Measurements from ENCODE around the gene MYBPHL. TPM values are rescaled to one million over a fixed set of nuclear protein-coding genes. Genes with fewer than 3 reads are reported as not detected.

The MYBPHL gene
- total RNA-seq, 4 donors from 2014 or later, result not detected

DNA sequence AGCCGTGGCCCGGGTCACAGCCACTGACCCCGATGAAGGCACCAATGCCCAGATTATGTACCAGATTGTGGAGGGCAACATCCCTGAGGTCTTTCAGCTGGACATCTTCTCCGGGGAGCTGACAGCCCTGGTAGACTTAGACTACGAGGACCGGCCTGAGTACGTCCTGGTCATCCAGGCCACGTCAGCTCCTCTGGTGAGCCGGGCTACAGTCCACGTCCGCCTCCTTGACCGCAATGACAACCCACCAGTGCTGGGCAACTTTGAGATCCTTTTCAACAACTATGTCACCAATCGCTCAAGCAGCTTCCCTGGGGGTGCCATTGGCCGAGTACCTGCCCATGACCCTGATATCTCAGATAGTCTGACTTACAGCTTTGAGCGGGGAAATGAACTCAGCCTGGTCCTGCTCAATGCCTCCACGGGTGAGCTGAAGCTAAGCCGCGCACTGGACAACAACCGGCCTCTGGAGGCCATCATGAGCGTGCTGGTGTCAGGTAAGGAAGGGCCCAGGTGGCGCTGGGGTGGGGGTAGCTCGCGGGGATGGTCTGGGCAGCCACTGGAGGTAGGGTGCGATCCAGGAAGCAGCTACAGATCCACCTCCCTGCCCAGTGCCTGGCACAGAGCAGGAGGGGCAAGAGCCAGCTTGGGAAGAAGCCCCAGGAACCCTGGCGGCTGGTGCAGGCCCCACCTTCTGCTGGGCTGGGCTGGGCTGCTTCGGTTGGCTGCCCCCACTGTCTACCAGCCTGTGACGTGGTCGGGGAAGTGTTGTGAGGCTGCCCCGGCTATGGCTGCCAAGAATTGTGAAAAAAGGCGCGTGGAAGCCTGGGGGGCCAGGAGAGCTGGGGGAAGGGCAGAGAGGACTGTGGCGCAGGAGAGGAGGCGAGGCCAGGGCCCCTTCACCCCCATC, 53.7 kb downstream of the MYBPHL start:
- H3K4me1 ChIP-seq, result peaks cover 29 to 70% (median 54%) of the 10 kb centered on the region in 4 donors
- H3K27me3 ChIP-seq, result no peaks in the 10 kb centered on the region
- H3K9me3 ChIP-seq, result no peaks in the 10 kb centered on the region
- no peaks in the 10 kb centered on the region for H3K36me3 ChIP-seq
- H3K4me3 ChIP-seq, result peak overlapping the region; percentile 29 to 45 (median 34)
- no peak for DNase-seq (ENCODE audit: extremely low spot score)
- TF ChIP-seq POLR2AphosphoS5 (IDR thresholded peaks at IDR 0.05) (peak; percentile 18 to 48), EP300 (IDR thresholded peaks at IDR 0.05) (no peak)
- WGBS, result 71% methylated on average over 16 of the region's 33 CpGs
- H3K27ac ChIP-seq (replicated peaks in 1 of 4), result peak overlapping the region; percentile 86 to 90 (median 89)
- intact Hi-C loops (cut with DNase I), result no loop called here

- H3K27ac ChIP-seq (replicated peaks in 1 of 4), result peak overlapping the region in 3 of 4 donors; percentile 86 to 90 (median 90)
- 98% methylated on average over 31 of the region's 31 CpGs for WGBS
- intact Hi-C loops (cut with DNase I), result no loop called here
These were observed 54.5 kb downstream of the MYBPHL start for GRCh38 chr1:109252167-109252892.

DNA sequence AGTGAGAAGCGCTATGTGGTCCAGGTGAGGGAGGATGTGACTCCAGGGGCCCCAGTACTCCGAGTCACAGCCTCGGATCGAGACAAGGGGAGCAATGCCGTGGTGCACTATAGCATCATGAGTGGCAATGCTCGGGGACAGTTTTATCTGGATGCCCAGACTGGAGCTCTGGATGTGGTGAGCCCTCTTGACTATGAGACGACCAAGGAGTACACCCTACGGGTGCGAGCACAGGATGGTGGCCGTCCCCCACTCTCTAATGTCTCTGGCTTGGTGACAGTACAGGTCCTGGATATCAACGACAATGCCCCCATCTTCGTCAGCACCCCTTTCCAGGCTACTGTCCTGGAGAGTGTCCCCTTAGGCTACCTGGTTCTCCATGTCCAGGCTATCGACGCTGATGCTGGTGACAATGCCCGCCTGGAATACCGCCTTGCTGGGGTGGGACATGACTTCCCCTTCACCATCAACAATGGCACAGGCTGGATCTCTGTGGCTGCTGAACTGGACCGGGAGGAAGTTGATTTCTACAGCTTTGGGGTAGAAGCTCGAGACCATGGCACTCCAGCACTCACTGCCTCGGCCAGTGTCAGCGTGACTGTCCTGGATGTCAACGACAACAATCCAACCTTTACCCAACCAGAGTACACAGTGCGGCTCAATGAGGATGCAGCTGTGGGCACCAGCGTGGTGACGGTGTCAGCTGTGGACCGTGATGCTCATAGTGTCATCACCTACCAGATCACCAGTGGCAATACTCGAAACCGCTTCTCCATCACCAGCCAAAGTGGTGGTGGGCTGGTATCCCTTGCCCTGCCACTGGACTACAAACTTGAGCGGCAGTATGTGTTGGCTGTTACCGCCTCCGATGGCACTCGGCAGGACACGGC, 55.3 kb downstream of the MYBPHL start:
- 94% methylated on average over 31 of the region's 32 CpGs for WGBS
- intact Hi-C loops (cut with DNase I), result no loop called here
- TF ChIP-seq CTCF (IDR thresholded peaks at IDR 0.05) (no peak), EP300 (IDR thresholded peaks at IDR 0.05) (no peak), POLR2A (IDR thresholded peaks at IDR 0.05; ENCODE audit: low read depth) (no peak), POLR2AphosphoS5 (IDR thresholded peaks at IDR 0.05) (no peak)
- no peak for DNase-seq (ENCODE audit: extremely low spot score)
- Histone ChIP-seq H3K4me3 (no peak overlapping the region), H3K27ac (replicated peaks in 1 of 4) (no peak overlapping the region), H3K4me1 (peaks cover 29 to 70% (median 54%) of the 10 kb centered on the region in 4 donors), H3K27me3 (no peaks in the 10 kb centered on the region), H3K36me3 (no peaks in the 10 kb centered on the region), H3K9me3 (no peaks in the 10 kb centered on the region)

More at GRCh38 chr1:109252167-109252892, 54.5 kb downstream of the MYBPHL start:
- Histone ChIP-seq H3K36me3 (no peaks in the 10 kb centered on the region), H3K27me3 (no peaks in the 10 kb centered on the region), H3K4me1 (peaks cover 29 to 70% (median 54%) of the 10 kb centered on the region in 4 donors), H3K4me3 (no peak overlapping the region), H3K9me3 (no peaks in the 10 kb centered on the region)
- DNase-seq (ENCODE audit: extremely low spot score), result no peak
- TF ChIP-seq POLR2AphosphoS5 (IDR thresholded peaks at IDR 0.05) (no peak), EP300 (IDR thresholded peaks at IDR 0.05) (no peak), POLR2A (IDR thresholded peaks at IDR 0.05; ENCODE audit: low read depth) (no peak), CTCF (IDR thresholded peaks at IDR 0.05) (no peak)

DNA sequence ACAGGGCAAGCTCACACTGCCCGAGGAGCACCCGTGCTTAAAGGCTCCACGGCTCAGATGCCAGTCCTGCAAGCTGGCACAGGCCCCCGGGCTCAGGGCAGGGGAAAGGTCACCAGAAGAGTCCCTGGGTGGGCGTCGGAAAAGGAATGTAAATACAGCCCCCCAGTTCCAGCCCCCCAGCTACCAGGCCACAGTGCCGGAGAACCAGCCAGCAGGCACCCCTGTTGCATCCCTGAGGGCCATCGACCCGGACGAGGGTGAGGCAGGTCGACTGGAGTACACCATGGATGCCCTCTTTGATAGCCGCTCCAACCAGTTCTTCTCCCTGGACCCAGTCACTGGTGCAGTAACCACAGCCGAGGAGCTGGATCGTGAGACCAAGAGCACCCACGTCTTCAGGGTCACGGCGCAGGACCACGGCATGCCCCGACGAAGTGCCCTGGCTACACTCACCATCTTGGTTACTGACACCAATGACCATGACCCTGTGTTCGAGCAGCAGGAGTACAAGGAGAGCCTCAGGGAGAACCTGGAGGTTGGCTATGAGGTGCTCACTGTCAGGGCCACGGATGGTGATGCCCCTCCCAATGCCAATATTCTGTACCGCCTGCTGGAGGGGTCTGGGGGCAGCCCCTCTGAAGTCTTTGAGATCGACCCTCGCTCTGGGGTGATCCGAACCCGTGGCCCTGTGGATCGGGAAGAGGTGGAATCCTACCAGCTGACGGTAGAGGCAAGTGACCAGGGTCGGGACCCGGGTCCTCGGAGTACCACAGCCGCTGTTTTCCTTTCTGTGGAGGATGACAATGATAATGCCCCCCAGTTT, 56.1 kb downstream of the MYBPHL start:
- peak overlapping the region in 2 of 4 donors; percentile 67 to 69 for H3K27ac ChIP-seq (replicated peaks in 1 of 4)
- 89% methylated on average over 30 of the region's 33 CpGs for WGBS
- intact Hi-C loops (cut with DNase I), result no loop called here

More for the DNA sequence above, 56.1 kb downstream of the MYBPHL start:
- Histone ChIP-seq H3K4me1 (peaks cover 29 to 64% (median 48%) of the 10 kb centered on the region in 4 donors), H3K36me3 (no peaks in the 10 kb centered on the region), H3K9me3 (no peaks in the 10 kb centered on the region), H3K4me3 (peak overlapping the region; percentile 74 to 89 (median 76)), H3K27me3 (no peaks in the 10 kb centered on the region)
- no peak for DNase-seq (ENCODE audit: extremely low spot score)
- no peak for TF ChIP-seq EP300 (IDR thresholded peaks at IDR 0.05)
